Measurements from ENCODE around the gene TAB3.

DNA sequence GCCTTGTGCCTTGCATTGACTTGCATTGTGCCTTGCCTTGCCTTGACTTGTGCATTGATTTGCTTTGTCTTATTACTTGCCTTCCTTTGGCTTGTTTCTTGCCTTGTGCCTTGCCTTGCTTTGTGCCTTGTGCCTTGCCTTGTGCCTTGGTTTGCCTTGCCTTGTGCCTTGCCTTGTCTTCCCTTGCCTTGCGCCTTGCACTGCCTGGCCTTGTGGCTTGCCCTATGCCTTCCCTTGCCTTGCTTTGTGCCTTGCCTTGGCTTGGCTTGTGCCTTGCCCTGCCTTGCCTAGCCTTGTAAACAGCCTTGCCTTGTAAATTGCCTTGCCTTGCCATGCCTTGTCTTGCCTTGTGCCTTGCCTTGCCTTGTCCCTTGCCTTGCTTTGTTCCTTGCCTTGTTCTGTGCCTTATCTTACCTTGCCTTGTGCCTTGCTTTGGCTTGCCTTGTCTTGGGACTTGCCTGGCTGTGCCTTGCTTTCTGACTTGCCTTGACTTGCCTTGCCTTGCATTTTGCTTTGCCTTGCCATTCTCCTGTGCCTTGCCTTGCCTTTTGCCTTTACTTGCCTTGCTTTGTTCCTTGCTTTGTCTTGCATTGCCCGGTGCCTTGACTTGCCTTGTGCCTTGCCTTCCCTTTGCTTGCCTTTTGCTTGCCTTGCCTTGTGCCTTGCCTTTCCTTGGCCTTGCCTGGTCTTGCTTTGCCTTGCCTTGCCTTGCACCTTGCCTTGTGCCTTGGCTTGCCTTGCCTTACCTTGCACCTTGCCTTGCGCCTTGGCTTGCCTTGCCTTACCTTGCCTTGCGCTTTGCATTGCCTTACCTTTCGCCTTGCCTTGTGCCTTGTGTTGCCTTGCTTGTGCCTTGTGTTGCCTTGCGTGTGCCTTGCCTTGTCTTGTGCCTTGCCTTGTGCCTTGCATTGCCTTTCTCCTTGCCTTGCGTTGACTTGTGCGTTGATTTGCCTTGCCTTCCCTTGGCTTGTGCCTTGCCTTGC, 97.5 kb downstream of the TAB3 start:
- TF ChIP-seq POLR2A (IDR thresholded peaks at IDR 0.05; ENCODE audit: low read depth, low read length) (no peak), TAF1 (IDR thresholded peaks at IDR 0.05; ENCODE audit: low read depth, low read length) (no peak), POLR2AphosphoS5 (IDR thresholded peaks at IDR 0.05; ENCODE audit: low read depth, low read length) (no peak)
